Activated CD4-positive, alpha-beta T cell treated with anti-CD3 and anti-CD28 coated beads, Interleukin-2, amount 50 U/mL, for 4 hours (primary cell): Measurements from ENCODE around the gene SORCS2.

ENCODE experiments used
- DNase-seq, 2 experiments: peaks; one replicate each; pipeline ENCODE4 v3.0.0-alpha.2; 2020

The SORCS2 gene

GRCh38 chr4:7330031-7330596 is 137.8 kb downstream of the SORCS2 start:
- DNase-seq, result no peak

GRCh38 chr4:7330811-7331681 is 138.7 kb downstream of the SORCS2 start:
- no peak for DNase-seq

- DNase-seq, result no peak
These were observed 139.3 kb downstream of the SORCS2 start for GRCh38 chr4:7331682-7332000.

- DNase-seq, result no peak
These were observed 140.1 kb downstream of the SORCS2 start for GRCh38 chr4:7332216-7333023.

- no peak for DNase-seq
These were observed 140.9 kb downstream of the SORCS2 start for GRCh38 chr4:7333024-7333780.

GRCh38 chr4:7333801-7334421 is 141.6 kb downstream of the SORCS2 start:
- DNase-seq, result no peak

GRCh38 chr4:7334521-7335275 is 142.4 kb downstream of the SORCS2 start:
- DNase-seq, result no peak

GRCh38 chr4:7335344-7336066 is 143.2 kb downstream of the SORCS2 start:
- DNase-seq, result no peak

- DNase-seq, result no peak
These were observed 143.8 kb downstream of the SORCS2 start for GRCh38 chr4:7336067-7336569.

GRCh38 chr4:7336732-7337131 is 144.4 kb downstream of the SORCS2 start:
- no peak for DNase-seq

GRCh38 chr4:7337196-7338058 is 145.1 kb downstream of the SORCS2 start:
- no peak for DNase-seq

GRCh38 chr4:7338059-7338452 is 145.7 kb downstream of the SORCS2 start:
- no peak for DNase-seq

GRCh38 chr4:7338876-7339623 is 146.7 kb downstream of the SORCS2 start:
- no peak for DNase-seq

- no peak for DNase-seq
These were observed 147.6 kb downstream of the SORCS2 start for GRCh38 chr4:7339751-7340552.

GRCh38 chr4:7340553-7341433 is 148.5 kb downstream of the SORCS2 start:
- DNase-seq, result no peak

- no peak for DNase-seq
These were observed 149.3 kb downstream of the SORCS2 start for GRCh38 chr4:7341491-7342222.
